HepG2 (cell line): ENCODE measurements around the gene PPP4C. TPM values are rescaled to one million over a fixed set of nuclear protein-coding genes. Genes with fewer than 3 reads are reported as not detected.

Source experiments
- ATAC-seq: fragments of 200-7000 bp; cut with Tn5 transposase; 3 replicates; pipeline ENCODE4 v1.9.1; 2020; ENCODE audit warnings: mild to moderate bottlenecking, moderate library complexity
- BruUV-seq: library from RNA; stranded (reverse); fragments of 400-500 nt; replicated peaks from 2 replicates; lab custom pipeline; 2021; lab: Mats Ljungman, UMichigan
- CTCF ChIA-PET: fragments of 300-600 bp; formaldehyde crosslinking; extraction: SDS; loops from one replicate; lab custom pipeline; 2021; ENCODE audit warnings: low total read pairs, inconsistent platforms, low intra/inter-chr PET ratio; lab: Yijun Ruan, JAX
- POLR2A ChIA-PET: fragments of 350-600 bp; sonication (Branson Sonifier 250); formaldehyde crosslinking; loops from one replicate; lab custom pipeline; 2020; ENCODE audit warnings: antibody characterized with exemption, inconsistent platforms; lab: Yijun Ruan, JAX
- DNase-seq: peaks from one replicate; pipeline ENCODE4 v3.0.0-alpha.2; 2015; ENCODE audit warnings: low spot score
- FAIRE-seq: peaks from 3 replicates; lab custom pipeline; 2011; peaks lifted over from hg19 to GRCh38; lab: Jason Lieb, UNC
- H2AFZ ChIP-seq: one replicate; pipeline ENCODE4 v1.6.1; 2011; ENCODE audit warnings: low read length, inconsistent platforms
- H3K27ac ChIP-seq: fragments of 300-600 bp; 3 replicates; pipeline ENCODE4 v1.8.0; 2011; ENCODE audit warnings: mixed run types, mild to moderate bottlenecking, mixed read lengths, low read length, inconsistent platforms; ENCODE audit not compliant: insufficient read depth; ENCODE audit errors: extremely low read length
- H3K27me3 ChIP-seq, 2 experiments: fragments of 200-600 bp in 1 of 2; 2 replicates in 1 of 2; 3 replicates in 1 of 2; pipeline versions ENCODE4 v1.6.0 to v1.8.0; 2011; ENCODE audit warnings: low read length in 2 of 2, mild to moderate bottlenecking in 2 of 2, moderate library complexity in 2 of 2, inconsistent platforms in 1 of 2; ENCODE audit not compliant: insufficient read depth in 2 of 2, control insufficient read depth in 1 of 2
- H3K36me3 ChIP-seq, 2 experiments: fragments of 200-600 bp in 1 of 2; replicated peaks in 1 of 2; 2 replicates in 1 of 2; 3 replicates in 1 of 2; pipeline versions ENCODE4 v1.5.1 to v1.8.0; 2011; ENCODE audit warnings: low read length in 2 of 2, inconsistent platforms in 1 of 2; ENCODE audit not compliant: insufficient read depth in 2 of 2, control insufficient read depth in 1 of 2
- H3K4me1 ChIP-seq: 2 replicates; pipeline ENCODE4 v1.5.1; 2012; ENCODE audit warnings: low read length, inconsistent platforms; ENCODE audit not compliant: insufficient read depth
- H3K4me2 ChIP-seq: 2 replicates; pipeline ENCODE4 v1.6.0; 2011; ENCODE audit warnings: low read depth, low read length, inconsistent platforms
- H3K4me3 ChIP-seq, 3 experiments: fragments of 200-600 bp in 1 of 3; sonication (generic), shearing (Covaris generic) in 1 of 3; replicated peaks in 1 of 3; 2 replicates each; pipeline ENCODE4 v1.5.1; 2011 to 2016; ENCODE audit warnings: low read length in 3 of 3, inconsistent platforms in 2 of 3, low read depth in 2 of 3, mild to moderate bottlenecking in 2 of 3, control low read depth in 1 of 3, mixed read lengths in 1 of 3; ENCODE audit not compliant: insufficient read depth in 1 of 3
- H3K79me2 ChIP-seq: one replicate; pipeline ENCODE4 v1.6.1; 2011; ENCODE audit warnings: low read length, inconsistent platforms; ENCODE audit not compliant: insufficient read depth
- H3K9ac ChIP-seq: 2 replicates; pipeline ENCODE4 v1.6.0; 2011; ENCODE audit warnings: mild to moderate bottlenecking, low read depth, low read length, inconsistent platforms; ENCODE audit not compliant: insufficient read depth
- H3K9me3 ChIP-seq: 2 replicates; pipeline ENCODE4 v1.5.1; 2012; ENCODE audit warnings: mild to moderate bottlenecking, low read length
- H4K20me1 ChIP-seq: 2 replicates; pipeline ENCODE4 v1.6.0; 2011; ENCODE audit warnings: inconsistent platforms, mild to moderate bottlenecking, low read length, moderate library complexity; ENCODE audit not compliant: insufficient read depth
- KAT7 ChIP-seq: IDR thresholded peaks from 2 replicates; pipeline ENCODE4 v1.6.1; 2018; ENCODE audit warnings: borderline replicate concordance, missing compliant biosample characterization
- SAP130 ChIP-seq: IDR thresholded peaks from 2 replicates; pipeline ENCODE4 v1.6.1; 2016; ENCODE audit warnings: low read depth
- SNAI1 ChIP-seq: sonication (generic); formaldehyde crosslinking; IDR thresholded peaks from 2 replicates; pipeline ENCODE4 v1.5.0; 2020; ENCODE audit warnings: mild to moderate bottlenecking, missing genetic modification reagents, borderline replicate concordance
- SOX13 ChIP-seq, 3 experiments: fragments of 450-650 bp in 1 of 3; sonication (generic) in 1 of 3; formaldehyde crosslinking in 1 of 3; IDR thresholded peaks in 2 of 3; conservative IDR thresholded peaks in 1 of 3; 2 replicates each; pipeline versions ENCODE4 v1.5.0 to v1.6.1; 2016 to 2020; ENCODE audit warnings: antibody characterized with exemption in 1 of 3, mild to moderate bottlenecking in 1 of 3, missing compliant biosample characterization in 1 of 3, missing genetic modification reagents in 1 of 3, moderate library complexity in 1 of 3
- TARDBP ChIP-seq: sonication (generic); formaldehyde crosslinking; IDR thresholded peaks from 2 replicates; pipeline ENCODE4 v1.8.0; 2022; ENCODE audit warnings: mild to moderate bottlenecking, missing genetic modification reagents
- TFE3 ChIP-seq: IDR thresholded peaks from 2 replicates; pipeline ENCODE4 v1.6.1; 2016
- ZNF598 ChIP-seq: sonication (generic); formaldehyde crosslinking; IDR thresholded peaks from 2 replicates; pipeline ENCODE4 v1.5.1; 2020; ENCODE audit warnings: mild to moderate bottlenecking, missing genetic modification reagents, borderline replicate concordance
- WGBS: methylation state at CpG from one replicate; pipeline ENCODE4 v1.1.6; 2017; ENCODE audit warnings: low lambda C conversion rate; 5-methylcytosine and 5-hydroxymethylcytosine counted together
- in situ Hi-C: cut with HindIII; loops from 2 replicates; pipeline ENCODE4 v1.10.0; 2017; ENCODE audit warnings: low pct_unique_long_range_greater_than_20kb; ENCODE audit not compliant: extremely low pct_ligation_motif_present
- intact Hi-C: fragments of 100-400 bp; cut with micrococcal nuclease; formaldehyde crosslinking; loops from one replicate; pipeline ENCODE4 v1.10.0; 2022; ENCODE audit not compliant: unreplicated experiment
- polyA plus RNA-seq, 8 experiments: library from polyadenylated mRNA; depleted of rRNA in 3 of 8; stranded (reverse) in 7 of 8; unstranded in 1 of 8; fragments of >200 nt; fragmentation: Illumina TruSeq in 4 of 8; extraction: Trizol in 4 of 8; gene quantifications; 2 replicates each; pipeline versions ENCODE4 v1.2.1 to v1.2.3, GENCODE V29; 2011 to 2016; ENCODE audit warnings: low read depth in 4 of 8, missing spikeins in 1 of 8, mixed read lengths in 1 of 8; ENCODE audit not compliant: insufficient read depth in 1 of 8
- total RNA-seq, 5 experiments: library from RNA; depleted of rRNA; stranded (reverse); fragments of >200 nt; fragmentation: Illumina TruSeq; extraction: Trizol; gene quantifications; 2 replicates each; pipeline ENCODE4 v1.2.3, GENCODE V29; 2016; ENCODE audit warnings: low read depth in 1 of 5
- TF ChIP-seq, protein P1 (sequence below): IDR thresholded peaks from 2 replicates; pipeline ENCODE4 v1.6.1; 2018; ENCODE audit warnings: missing genetic modification reagents, mild to moderate bottlenecking, missing compliant biosample characterization
- TF ChIP-seq, protein P2 (sequence below): sonication (generic); formaldehyde crosslinking; IDR thresholded peaks from 2 replicates; pipeline ENCODE4 v1.5.0; 2020; ENCODE audit warnings: mild to moderate bottlenecking, missing genetic modification reagents, borderline replicate concordance
- TF ChIP-seq, protein P3 (sequence below): sonication (generic); formaldehyde crosslinking; IDR thresholded peaks from 2 replicates; pipeline ENCODE4 v1.5.0; 2020; ENCODE audit warnings: mild to moderate bottlenecking, missing genetic modification reagents, moderate library complexity
- TF ChIP-seq, protein P4 (sequence below): sonication (generic); formaldehyde crosslinking; IDR thresholded peaks from 2 replicates; pipeline ENCODE4 v1.8.1; 2023; ENCODE audit warnings: missing genetic modification reagents, inconsistent platforms, borderline replicate concordance

Gene PPP4C
- total and polyA plus RNA-seq, 2 of the 13 experiments (the other 11 are each of a cell fraction or from before 2014, with no cell fraction given): 176 to 220 TPM

GRCh38 chr16:30052671-30053372 lies 23.0 kb upstream of the PPP4C start:
- no TSS peak for BruUV-seq
- POLR2A ChIA-PET: interaction anchor here (1.0 to 5.6 kb wide), 5 partner anchors 12 to 237 kb away, joined by 3 to 66 read pairs (median 4); partner anchors contain the start of genes ALDOA, PAGR1, SEZ6L2 and TBX6
- Histone ChIP-seq H3K27me3 (peaks cover 0 to 7% of the 10 kb centered on the region in 2 experiments; a peak in 2 of 5 replicates), H2AFZ (no peak overlapping the region), H3K36me3 (no peaks in the 10 kb centered on the region), H3K79me2 (no peaks in the 10 kb centered on the region), H3K4me3 (peak overlapping the region; percentile 63 to 77 (median 75)), H4K20me1 (no peaks in the 10 kb centered on the region), H3K4me1 (peaks cover 26% of the 10 kb centered on the region), H3K9ac (peak overlapping the region; percentile 51), H3K9me3 (no peaks in the 10 kb centered on the region), H3K27ac (no peak overlapping the region), H3K4me2 (peak overlapping the region; percentile 96)
- ATAC-seq (peak; percentile 76), DNase-seq (peak; percentile 88), FAIRE-seq (no peak)
- 19% methylated on average over 18 of the region's 58 CpGs for WGBS
- intact Hi-C loops: no loop called here
- in situ Hi-C loops: no loop called here
- CTCF ChIA-PET: interaction anchor here (1.2 kb wide), 1 partner anchor 21 kb away, joined by 5 read pairs; no protein-coding TSS in a partner anchor
- TF ChIP-seq, protein P1, sequence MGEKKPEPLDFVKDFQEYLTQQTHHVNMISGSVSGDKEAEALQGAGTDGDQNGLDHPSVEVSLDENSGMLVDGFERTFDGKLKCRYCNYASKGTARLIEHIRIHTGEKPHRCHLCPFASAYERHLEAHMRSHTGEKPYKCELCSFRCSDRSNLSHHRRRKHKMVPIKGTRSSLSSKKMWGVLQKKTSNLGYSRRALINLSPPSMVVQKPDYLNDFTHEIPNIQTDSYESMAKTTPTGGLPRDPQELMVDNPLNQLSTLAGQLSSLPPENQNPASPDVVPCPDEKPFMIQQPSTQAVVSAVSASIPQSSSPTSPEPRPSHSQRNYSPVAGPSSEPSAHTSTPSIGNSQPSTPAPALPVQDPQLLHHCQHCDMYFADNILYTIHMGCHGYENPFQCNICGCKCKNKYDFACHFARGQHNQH (CRISPR knock-in tag): peak; percentile 96
- TF ChIP-seq SAP130 (CRISPR knock-in tag) (peak; percentile 99), SOX13 (IDR thresholded peaks at IDR 0.05) (no peak), SOX13 (CRISPR knock-in tag; conservative IDR thresholded peaks at IDR 0.05 in 1 of 2, IDR thresholded peaks at IDR 0.05 in 1 of 2) (peak in 1 of 2 experiments; percentile 71; a peak in 2 of 4 replicates), TARDBP (CRISPR knock-in tag) (peak; percentile 93), KAT7 (peak; percentile 79; the same call in 1 of the 2 replicates), ZNF598 (CRISPR knock-in tag) (peak; percentile 82; the same call in 1 of the 2 replicates), TFE3 (CRISPR knock-in tag) (peak; percentile 89), SNAI1 (peak; percentile 52)
- TF ChIP-seq, protein P2, sequence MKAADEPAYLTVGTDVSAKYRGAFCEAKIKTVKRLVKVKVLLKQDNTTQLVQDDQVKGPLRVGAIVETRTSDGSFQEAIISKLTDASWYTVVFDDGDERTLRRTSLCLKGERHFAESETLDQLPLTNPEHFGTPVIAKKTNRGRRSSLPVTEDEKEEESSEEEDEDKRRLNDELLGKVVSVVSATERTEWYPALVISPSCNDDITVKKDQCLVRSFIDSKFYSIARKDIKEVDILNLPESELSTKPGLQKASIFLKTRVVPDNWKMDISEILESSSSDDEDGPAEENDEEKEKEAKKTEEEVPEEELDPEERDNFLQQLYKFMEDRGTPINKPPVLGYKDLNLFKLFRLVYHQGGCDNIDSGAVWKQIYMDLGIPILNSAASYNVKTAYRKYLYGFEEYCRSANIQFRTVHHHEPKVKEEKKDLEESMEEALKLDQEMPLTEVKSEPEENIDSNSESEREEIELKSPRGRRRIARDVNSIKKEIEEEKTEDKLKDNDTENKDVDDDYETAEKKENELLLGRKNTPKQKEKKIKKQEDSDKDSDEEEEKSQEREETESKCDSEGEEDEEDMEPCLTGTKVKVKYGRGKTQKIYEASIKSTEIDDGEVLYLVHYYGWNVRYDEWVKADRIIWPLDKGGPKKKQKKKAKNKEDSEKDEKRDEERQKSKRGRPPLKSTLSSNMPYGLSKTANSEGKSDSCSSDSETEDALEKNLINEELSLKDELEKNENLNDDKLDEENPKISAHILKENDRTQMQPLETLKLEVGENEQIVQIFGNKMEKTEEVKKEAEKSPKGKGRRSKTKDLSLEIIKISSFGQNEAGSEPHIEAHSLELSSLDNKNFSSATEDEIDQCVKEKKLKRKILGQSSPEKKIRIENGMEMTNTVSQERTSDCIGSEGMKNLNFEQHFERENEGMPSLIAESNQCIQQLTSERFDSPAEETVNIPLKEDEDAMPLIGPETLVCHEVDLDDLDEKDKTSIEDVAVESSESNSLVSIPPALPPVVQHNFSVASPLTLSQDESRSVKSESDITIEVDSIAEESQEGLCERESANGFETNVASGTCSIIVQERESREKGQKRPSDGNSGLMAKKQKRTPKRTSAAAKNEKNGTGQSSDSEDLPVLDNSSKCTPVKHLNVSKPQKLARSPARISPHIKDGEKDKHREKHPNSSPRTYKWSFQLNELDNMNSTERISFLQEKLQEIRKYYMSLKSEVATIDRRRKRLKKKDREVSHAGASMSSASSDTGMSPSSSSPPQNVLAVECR (CRISPR knock-in tag): peak; percentile 99
- TF ChIP-seq, protein P3, sequence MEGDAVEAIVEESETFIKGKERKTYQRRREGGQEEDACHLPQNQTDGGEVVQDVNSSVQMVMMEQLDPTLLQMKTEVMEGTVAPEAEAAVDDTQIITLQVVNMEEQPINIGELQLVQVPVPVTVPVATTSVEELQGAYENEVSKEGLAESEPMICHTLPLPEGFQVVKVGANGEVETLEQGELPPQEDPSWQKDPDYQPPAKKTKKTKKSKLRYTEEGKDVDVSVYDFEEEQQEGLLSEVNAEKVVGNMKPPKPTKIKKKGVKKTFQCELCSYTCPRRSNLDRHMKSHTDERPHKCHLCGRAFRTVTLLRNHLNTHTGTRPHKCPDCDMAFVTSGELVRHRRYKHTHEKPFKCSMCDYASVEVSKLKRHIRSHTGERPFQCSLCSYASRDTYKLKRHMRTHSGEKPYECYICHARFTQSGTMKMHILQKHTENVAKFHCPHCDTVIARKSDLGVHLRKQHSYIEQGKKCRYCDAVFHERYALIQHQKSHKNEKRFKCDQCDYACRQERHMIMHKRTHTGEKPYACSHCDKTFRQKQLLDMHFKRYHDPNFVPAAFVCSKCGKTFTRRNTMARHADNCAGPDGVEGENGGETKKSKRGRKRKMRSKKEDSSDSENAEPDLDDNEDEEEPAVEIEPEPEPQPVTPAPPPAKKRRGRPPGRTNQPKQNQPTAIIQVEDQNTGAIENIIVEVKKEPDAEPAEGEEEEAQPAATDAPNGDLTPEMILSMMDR (CRISPR knock-in tag): no peak; the same call in 1 of the 2 replicates
- TF ChIP-seq, protein P4, sequence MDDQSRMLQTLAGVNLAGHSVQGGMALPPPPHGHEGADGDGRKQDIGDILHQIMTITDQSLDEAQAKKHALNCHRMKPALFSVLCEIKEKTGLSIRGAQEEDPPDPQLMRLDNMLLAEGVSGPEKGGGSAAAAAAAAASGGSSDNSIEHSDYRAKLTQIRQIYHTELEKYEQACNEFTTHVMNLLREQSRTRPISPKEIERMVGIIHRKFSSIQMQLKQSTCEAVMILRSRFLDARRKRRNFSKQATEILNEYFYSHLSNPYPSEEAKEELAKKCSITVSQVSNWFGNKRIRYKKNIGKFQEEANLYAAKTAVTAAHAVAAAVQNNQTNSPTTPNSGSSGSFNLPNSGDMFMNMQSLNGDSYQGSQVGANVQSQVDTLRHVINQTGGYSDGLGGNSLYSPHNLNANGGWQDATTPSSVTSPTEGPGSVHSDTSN (CRISPR knock-in tag): no peak
